ENCODE data around the gene SP2. TPM values are rescaled to one million over a fixed set of nuclear protein-coding genes. Genes with fewer than 3 reads are reported as not detected.

The SP2 gene
- total and polyA plus RNA-seq, 7 donors = 6.2 to 16.1 (median 10.8) TPM

DNA sequence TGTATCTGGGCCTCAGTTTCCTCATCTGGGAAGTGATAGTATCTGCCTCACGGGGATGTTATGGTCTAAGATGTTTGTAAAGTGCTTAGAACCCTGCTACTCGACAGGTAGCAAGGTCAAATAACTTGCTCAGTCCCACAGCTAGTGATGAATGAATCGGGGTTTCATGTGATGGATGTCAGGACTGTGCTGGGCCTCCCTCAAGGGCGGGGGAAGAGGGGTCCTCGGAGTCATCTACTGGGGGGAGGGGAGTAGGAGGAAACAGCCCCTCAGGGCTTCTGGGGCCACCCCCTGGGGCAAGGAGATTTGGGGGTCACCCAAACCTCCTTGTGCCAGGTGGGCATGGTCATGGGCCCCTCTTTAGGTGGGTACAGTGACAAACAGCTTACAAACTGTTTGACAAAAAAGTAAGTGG, 46.1 kb downstream of the SP2 start:
- ATAC-seq (no peak), DNase-seq (no peak)
- intact Hi-C loops (cut with DNase I) = no loop called here
- H3K36me3 ChIP-seq (ENCODE audit: insufficient read depth in 1 of 2, low read depth in 1 of 2) = peaks cover 4 to 36% of the 10 kb centered on the region in 2 donors
- H3K4me3 ChIP-seq = peak overlapping the region; percentile 99
- no peaks in the 10 kb centered on the region for H3K27me3 ChIP-seq (ENCODE audit: insufficient read depth in 3 of 3, low read length in 2 of 3)
- TF ChIP-seq, protein P1, sequence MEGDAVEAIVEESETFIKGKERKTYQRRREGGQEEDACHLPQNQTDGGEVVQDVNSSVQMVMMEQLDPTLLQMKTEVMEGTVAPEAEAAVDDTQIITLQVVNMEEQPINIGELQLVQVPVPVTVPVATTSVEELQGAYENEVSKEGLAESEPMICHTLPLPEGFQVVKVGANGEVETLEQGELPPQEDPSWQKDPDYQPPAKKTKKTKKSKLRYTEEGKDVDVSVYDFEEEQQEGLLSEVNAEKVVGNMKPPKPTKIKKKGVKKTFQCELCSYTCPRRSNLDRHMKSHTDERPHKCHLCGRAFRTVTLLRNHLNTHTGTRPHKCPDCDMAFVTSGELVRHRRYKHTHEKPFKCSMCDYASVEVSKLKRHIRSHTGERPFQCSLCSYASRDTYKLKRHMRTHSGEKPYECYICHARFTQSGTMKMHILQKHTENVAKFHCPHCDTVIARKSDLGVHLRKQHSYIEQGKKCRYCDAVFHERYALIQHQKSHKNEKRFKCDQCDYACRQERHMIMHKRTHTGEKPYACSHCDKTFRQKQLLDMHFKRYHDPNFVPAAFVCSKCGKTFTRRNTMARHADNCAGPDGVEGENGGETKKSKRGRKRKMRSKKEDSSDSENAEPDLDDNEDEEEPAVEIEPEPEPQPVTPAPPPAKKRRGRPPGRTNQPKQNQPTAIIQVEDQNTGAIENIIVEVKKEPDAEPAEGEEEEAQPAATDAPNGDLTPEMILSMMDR (IDR thresholded peaks at IDR 0.05) = no peak
- H3K9me3 ChIP-seq = no peaks in the 10 kb centered on the region
- peaks cover 16% of the 10 kb centered on the region for H3K4me1 ChIP-seq
- 13 to 24% (median 20%) methylated on average over 5 of the region's 5 CpGs for WGBS, 3 donors
- H3K27ac ChIP-seq = peak overlapping the region; percentile 94

DNA sequence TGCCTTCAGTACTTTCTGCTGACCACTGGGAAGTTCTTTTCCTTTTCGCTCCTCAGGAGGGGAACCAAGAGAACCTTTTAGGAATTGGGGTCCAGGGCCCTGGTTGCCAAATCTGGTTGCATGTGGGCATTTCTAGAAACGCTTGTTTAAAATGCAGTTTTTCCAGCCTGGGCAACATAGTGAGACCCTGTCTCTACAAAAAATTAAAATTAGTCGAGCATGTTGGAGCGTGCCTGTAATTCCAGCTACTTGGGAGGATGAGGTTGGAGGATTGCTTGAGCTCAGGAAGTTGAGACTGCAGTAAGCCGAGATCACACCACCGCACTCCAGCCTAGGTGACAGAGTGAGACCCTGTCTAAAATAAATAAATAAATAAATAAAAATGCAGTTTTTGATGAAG, 46.5 kb downstream of the SP2 start:
- H3K9me3 ChIP-seq = no peaks in the 10 kb centered on the region
- H3K36me3 ChIP-seq (ENCODE audit: insufficient read depth in 1 of 2, low read depth in 1 of 2) = peaks cover 4 to 37% of the 10 kb centered on the region in 2 donors
- intact Hi-C loops (cut with DNase I) = no loop called here
- ATAC-seq (no peak), DNase-seq (no peak)
- TF ChIP-seq, protein P1 (IDR thresholded peaks at IDR 0.05) = no peak
- no peaks in the 10 kb centered on the region for H3K27me3 ChIP-seq (ENCODE audit: insufficient read depth in 3 of 3, low read length in 2 of 3)
- H3K4me3 ChIP-seq = peak overlapping the region; percentile 99
- peak overlapping the region; percentile 94 for H3K27ac ChIP-seq
- H3K4me1 ChIP-seq = peaks cover 16% of the 10 kb centered on the region
- WGBS, 3 donors = 70 to 76% (median 70%) methylated on average over 6 of the region's 6 CpGs

DNA sequence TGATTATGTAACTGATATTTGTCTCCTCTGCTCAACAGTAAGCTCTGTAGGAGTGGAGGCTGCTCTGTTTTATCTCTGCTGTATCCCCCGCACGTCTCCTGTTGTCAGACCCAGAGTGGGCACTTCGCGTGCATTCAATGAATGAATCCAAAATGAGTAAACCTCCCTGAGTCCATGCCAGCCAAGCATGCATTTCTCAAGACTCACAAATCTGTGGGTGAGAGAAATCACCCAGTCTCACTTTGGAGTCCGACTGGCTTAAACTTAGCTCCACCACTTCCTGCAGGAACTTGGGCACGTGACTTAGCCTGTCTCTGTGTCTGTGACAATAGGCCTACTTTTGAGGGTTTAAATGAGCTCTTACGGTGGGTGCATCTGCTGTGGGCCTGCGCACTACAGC, 49.0 kb downstream of the SP2 start:
- Histone ChIP-seq H3K27me3 (ENCODE audit: insufficient read depth in 3 of 3, low read length in 2 of 3) (no peaks in the 10 kb centered on the region), H3K4me1 (peaks cover 32% of the 10 kb centered on the region), H3K9me3 (no peaks in the 10 kb centered on the region), H3K36me3 (ENCODE audit: insufficient read depth in 1 of 2, low read depth in 1 of 2) (peaks cover 4 to 47% of the 10 kb centered on the region in 2 donors), H3K4me3 (no peak overlapping the region), H3K27ac (peak overlapping the region; percentile 71)
- no peak for ATAC-seq
- intact Hi-C loops (cut with DNase I) = loop anchor here (5.0 kb wide), 2 partner anchors 38 to 48 kb away; partner anchors contain the start of gene SP2 (in 1 of the 2)
- DNase-seq = no peak
- 81 to 84% (median 82%) methylated on average over 8 of the region's 8 CpGs for WGBS, 3 donors
- TF ChIP-seq, protein P1 (IDR thresholded peaks at IDR 0.05) = no peak

DNA sequence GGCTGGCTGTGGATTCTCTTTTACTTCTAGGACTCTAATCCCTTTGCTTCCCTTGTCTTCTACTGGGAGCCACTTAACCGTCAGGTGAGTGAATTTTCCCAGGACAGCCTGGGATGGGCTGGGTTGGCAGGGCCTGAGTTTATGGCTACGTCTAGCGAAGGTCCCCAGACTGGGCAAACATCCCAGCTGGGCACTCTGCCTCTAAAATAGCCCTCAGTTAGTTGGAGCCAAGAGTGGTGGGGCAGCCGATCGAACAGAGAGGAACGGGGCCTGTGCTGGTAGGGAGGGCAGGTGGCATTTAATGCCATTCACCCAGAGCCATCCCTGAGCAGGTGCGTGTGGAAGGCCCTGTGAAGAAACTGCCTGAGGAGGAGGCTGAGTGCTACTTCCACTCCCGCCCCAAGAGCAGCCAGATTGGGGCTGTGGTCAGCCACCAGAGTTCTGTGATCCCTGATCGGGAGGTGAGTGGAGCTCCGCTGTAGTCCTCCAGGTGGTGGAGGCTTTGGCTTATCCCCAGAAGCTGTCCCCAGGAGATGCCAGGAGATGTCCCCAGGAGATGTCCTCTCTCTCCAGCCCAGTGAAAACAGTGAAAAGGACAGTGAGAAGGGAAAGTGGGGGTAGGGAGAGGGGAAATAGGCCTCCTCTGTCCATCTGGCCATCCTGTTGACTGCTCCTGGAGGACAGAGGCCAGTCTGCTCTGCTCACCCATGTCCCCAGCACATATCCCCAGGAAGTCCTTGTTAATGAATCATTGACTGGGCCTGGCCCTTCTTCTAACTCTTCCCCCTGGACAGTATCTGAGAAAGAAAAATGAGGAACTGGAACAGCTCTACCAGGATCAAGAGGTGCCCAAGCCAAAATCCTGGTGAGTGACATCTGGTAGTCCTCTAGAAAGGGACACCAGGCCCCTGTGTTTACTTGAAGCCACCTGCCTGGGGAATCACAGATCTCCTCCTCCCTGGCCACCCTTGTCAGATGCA, 49.8 kb downstream of the SP2 start:
- peaks cover 32% of the 10 kb centered on the region for H3K4me1 ChIP-seq
- WGBS, 3 donors = 56 to 69% (median 58%) methylated on average over 10 of the region's 10 CpGs
- H3K9me3 ChIP-seq = no peaks in the 10 kb centered on the region
- no peak for DNase-seq
- no peak overlapping the region for H3K4me3 ChIP-seq
- intact Hi-C loops (cut with DNase I) = loop anchor here (5.0 kb wide), 2 partner anchors 39 to 49 kb away; partner anchors contain the start of gene SP2 (in 1 of the 2)
- H3K27me3 ChIP-seq (ENCODE audit: insufficient read depth in 3 of 3, low read length in 2 of 3) = no peaks in the 10 kb centered on the region
- ATAC-seq = no peak
- H3K36me3 ChIP-seq (ENCODE audit: insufficient read depth in 1 of 2, low read depth in 1 of 2) = peaks cover 4 to 48% of the 10 kb centered on the region in 2 donors
- peak overlapping the region; percentile 71 for H3K27ac ChIP-seq
- TF ChIP-seq, protein P1 (IDR thresholded peaks at IDR 0.05) = no peak

Data from psoas muscle (tissue), 8 donors.